OCI-LY1 (cell line): Measurements from ENCODE around the gene AGPAT3.

ENCODE experiments used
- EZH2 ChIP-seq: fragments of 200-600 bp; sonication (generic), shearing (Covaris generic); IDR thresholded peaks from 2 replicates; pipeline ENCODE4 v1.8.0; 2017; ENCODE audit warnings: borderline replicate concordance, mixed run types, mild to moderate bottlenecking, antibody characterized with exemption, low read length, moderate library complexity, mixed read lengths
- TF ChIP-seq, protein P1 (sequence below): fragments of 200-600 bp; sonication (generic), shearing (Covaris generic); IDR thresholded peaks from 2 replicates; pipeline ENCODE4 v1.5.1; 2017; ENCODE audit warnings: mild to moderate bottlenecking, antibody characterized with exemption, low read length, moderate library complexity, mixed read lengths

DNA sequence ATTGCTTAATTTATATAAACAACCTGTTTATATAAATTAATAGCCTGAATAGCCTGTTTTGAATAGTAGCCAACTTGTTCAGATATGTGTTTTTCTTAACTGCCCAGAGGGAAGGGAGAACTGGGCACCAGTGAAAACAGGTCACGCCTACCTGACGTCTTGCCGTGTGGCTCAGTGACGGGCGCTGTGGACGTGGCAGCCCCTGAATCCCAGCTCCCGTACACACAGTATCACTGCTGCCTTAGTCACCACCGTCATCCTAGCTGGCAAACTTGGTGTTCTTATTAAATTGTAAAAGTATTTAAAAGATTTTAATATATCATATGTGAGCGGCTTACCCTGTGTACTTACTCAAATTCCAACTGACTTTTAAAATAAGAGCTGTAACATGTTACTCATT lies 111.6 kb downstream of the AGPAT3 start:
- TF ChIP-seq, protein P1, sequence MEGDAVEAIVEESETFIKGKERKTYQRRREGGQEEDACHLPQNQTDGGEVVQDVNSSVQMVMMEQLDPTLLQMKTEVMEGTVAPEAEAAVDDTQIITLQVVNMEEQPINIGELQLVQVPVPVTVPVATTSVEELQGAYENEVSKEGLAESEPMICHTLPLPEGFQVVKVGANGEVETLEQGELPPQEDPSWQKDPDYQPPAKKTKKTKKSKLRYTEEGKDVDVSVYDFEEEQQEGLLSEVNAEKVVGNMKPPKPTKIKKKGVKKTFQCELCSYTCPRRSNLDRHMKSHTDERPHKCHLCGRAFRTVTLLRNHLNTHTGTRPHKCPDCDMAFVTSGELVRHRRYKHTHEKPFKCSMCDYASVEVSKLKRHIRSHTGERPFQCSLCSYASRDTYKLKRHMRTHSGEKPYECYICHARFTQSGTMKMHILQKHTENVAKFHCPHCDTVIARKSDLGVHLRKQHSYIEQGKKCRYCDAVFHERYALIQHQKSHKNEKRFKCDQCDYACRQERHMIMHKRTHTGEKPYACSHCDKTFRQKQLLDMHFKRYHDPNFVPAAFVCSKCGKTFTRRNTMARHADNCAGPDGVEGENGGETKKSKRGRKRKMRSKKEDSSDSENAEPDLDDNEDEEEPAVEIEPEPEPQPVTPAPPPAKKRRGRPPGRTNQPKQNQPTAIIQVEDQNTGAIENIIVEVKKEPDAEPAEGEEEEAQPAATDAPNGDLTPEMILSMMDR: no peak
- no peak for TF ChIP-seq EZH2
